Neural cell (in vitro differentiated cells): ENCODE data around the gene SH3GLB2. TPM values are rescaled to one million over a fixed set of nuclear protein-coding genes. Genes with fewer than 3 reads are reported as not detected.
"Not testable (repeated sequence)": the region's sequence is repeated elsewhere in the genome, so short reads cannot be mapped to it uniquely, and the experiment has no call there.

Source experiments
- H2AFZ ChIP-seq: fragments of 200-600, 300-800 bp; sonication (generic), shearing (Covaris generic); 2 replicates; pipeline ENCODE4 v1.6.0; 2014; ENCODE audit warnings: low read depth, mild to moderate bottlenecking, antibody characterized with exemption, low read length, moderate library complexity
- H3F3A ChIP-seq: fragments of 200-600 bp; shearing (Covaris generic); 2 replicates; pipeline ENCODE4 v1.6.1; 2016; ENCODE audit warnings: mild to moderate bottlenecking, moderate library complexity, mixed read lengths, antibody characterized with exemption, low read length; ENCODE audit not compliant: insufficient read depth, poor library complexity, severe bottlenecking
- H3K27ac ChIP-seq: fragments of 200-600, 300-800 bp; sonication (generic), shearing (Covaris generic); 2 replicates; pipeline ENCODE4 v1.5.1; 2014; ENCODE audit warnings: mild to moderate bottlenecking, low read length, moderate library complexity
- H3K27me3 ChIP-seq: fragments of 300-800, 200-600 bp; sonication (generic), shearing (Covaris generic); 2 replicates; pipeline ENCODE4 v1.6.0; 2014; ENCODE audit warnings: mild to moderate bottlenecking, low read depth, low read length, moderate library complexity; ENCODE audit not compliant: insufficient read depth
- H3K36me3 ChIP-seq: fragments of 300-800, 200-600 bp; sonication (generic), shearing (Covaris generic); 2 replicates; pipeline ENCODE4 v1.5.1; 2014; ENCODE audit warnings: mild to moderate bottlenecking, antibody characterized with exemption, low read length, moderate library complexity; ENCODE audit not compliant: insufficient read depth
- H3K4me2 ChIP-seq: fragments of 300-800, 200-600 bp; sonication (generic), shearing (Covaris generic); 2 replicates; pipeline ENCODE4 v1.6.0; 2014; ENCODE audit warnings: mild to moderate bottlenecking, low read length
- H3K4me3 ChIP-seq: fragments of 300-800, 200-600 bp; sonication (generic), shearing (Covaris generic); 2 replicates; pipeline ENCODE4 v1.5.1; 2014; ENCODE audit warnings: mild to moderate bottlenecking, low read length, moderate library complexity
- H3K79me2 ChIP-seq: fragments of 200-600 bp; shearing (Covaris generic); replicated peaks from 2 replicates; pipeline ENCODE4 v1.6.0; 2014; ENCODE audit warnings: mild to moderate bottlenecking, low read length, moderate library complexity; ENCODE audit not compliant: insufficient read depth
- H3K9ac ChIP-seq: fragments of 300-800, 200-600 bp; sonication (generic), shearing (Covaris generic); 2 replicates; pipeline ENCODE4 v1.6.1; 2016; ENCODE audit warnings: mild to moderate bottlenecking, low read length, mixed read lengths
- H3K9me2 ChIP-seq: fragments of 200-600 bp; shearing (Covaris generic); 2 replicates; pipeline ENCODE4 v1.6.1; 2016; ENCODE audit warnings: mild to moderate bottlenecking, low read length, mixed read lengths; ENCODE audit not compliant: insufficient read depth
- H3K9me3 ChIP-seq: fragments of 200-600, 300-800 bp; sonication (generic), shearing (Covaris generic); 2 replicates; pipeline ENCODE4 v1.6.1; 2016; ENCODE audit warnings: mild to moderate bottlenecking, mixed run types, low read length, moderate library complexity, mixed read lengths
- H4K20me1 ChIP-seq: fragments of 200-600 bp; shearing (Covaris generic); 2 replicates; pipeline ENCODE4 v1.6.1; 2016; ENCODE audit warnings: mild to moderate bottlenecking, mixed run types; ENCODE audit not compliant: insufficient read depth
- EP300 ChIP-seq: fragments of 450-650 bp; conservative IDR thresholded peaks from 2 replicates; pipeline ENCODE4 v1.6.1; 2014; ENCODE audit warnings: antibody characterized with exemption, mild to moderate bottlenecking, moderate library complexity; ENCODE audit not compliant: poor library complexity, severe bottlenecking
- EZH2 ChIP-seq: fragments of 200-600, 300-800 bp; shearing (Covaris generic), sonication (generic); IDR thresholded peaks from 2 replicates; pipeline ENCODE4 v1.6.1; 2014; ENCODE audit warnings: antibody characterized with exemption, low read length, borderline replicate concordance, mild to moderate bottlenecking; ENCODE audit not compliant: insufficient read depth, poor library complexity, severe bottlenecking
- MXI1 ChIP-seq: fragments of 450-650 bp; conservative IDR thresholded peaks from 2 replicates; pipeline ENCODE4 v1.6.1; 2014; ENCODE audit warnings: antibody characterized with exemption, mild to moderate bottlenecking; ENCODE audit not compliant: poor library complexity, severe bottlenecking
- POLR2AphosphoS5 ChIP-seq: IDR thresholded peaks from 2 replicates; pipeline ENCODE4 v1.6.1; 2012
- RAD21 ChIP-seq: fragments of 450-650 bp; conservative IDR thresholded peaks from 2 replicates; pipeline ENCODE4 v1.6.1; 2014; ENCODE audit warnings: antibody characterized with exemption, mild to moderate bottlenecking, moderate library complexity
- SMC3 ChIP-seq: fragments of 450-650 bp; conservative IDR thresholded peaks from 2 replicates; pipeline ENCODE4 v1.6.1; 2014; ENCODE audit warnings: antibody characterized with exemption, mild to moderate bottlenecking, moderate library complexity; ENCODE audit not compliant: poor library complexity
- TAF1 ChIP-seq: IDR thresholded peaks from 2 replicates; pipeline ENCODE4 v1.6.1; 2012; ENCODE audit warnings: low read depth
- polyA plus RNA-seq: library from polyadenylated mRNA; depleted of rRNA; stranded (reverse); fragments of >200 nt; gene quantifications from 2 replicates; pipeline ENCODE4 v1.2.3, GENCODE V29; 2014
- TF ChIP-seq, protein P1 (sequence below): IDR thresholded peaks from 2 replicates; pipeline ENCODE4 v1.6.1; 2012; ENCODE audit warnings: borderline replicate concordance
- TF ChIP-seq, protein P2 (sequence below): fragments of 450-650 bp; IDR thresholded peaks from 2 replicates; pipeline ENCODE4 v1.5.1; 2014; ENCODE audit warnings: antibody characterized with exemption, mild to moderate bottlenecking, moderate library complexity; ENCODE audit not compliant: poor library complexity, severe bottlenecking

Gene SH3GLB2
- polyA plus RNA-seq, 1 donor from 2014 or later: 128 TPM

DNA sequence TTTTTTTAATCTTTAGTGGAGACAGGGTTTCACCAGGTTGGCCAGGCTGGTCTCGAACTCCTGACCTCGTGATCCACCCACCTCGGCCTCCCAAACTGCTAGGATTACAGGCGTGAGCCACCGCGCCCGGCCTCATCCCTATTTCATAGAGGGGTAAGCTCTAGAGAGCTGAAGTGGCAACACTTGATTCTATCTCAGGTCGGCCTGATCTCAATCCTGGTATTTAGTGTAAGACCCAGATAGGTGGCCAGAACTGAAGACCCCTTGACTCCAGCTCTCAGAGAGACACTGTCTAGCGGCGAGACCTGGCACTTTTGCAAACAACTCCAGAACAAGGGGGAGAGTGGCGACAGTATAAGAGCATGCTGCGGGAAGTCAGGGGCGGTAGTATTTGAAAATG lies 7.7 kb upstream of the SH3GLB2 start:
- peak overlapping the region; percentile 35 for H3K9ac ChIP-seq

GRCh38 chr9:129033216-129033615 lies 5.1 kb upstream of the SH3GLB2 start:
- H3K79me2 ChIP-seq: peaks cover 9% of the 10 kb centered on the region
- no peaks in the 10 kb centered on the region for H3K9me2 ChIP-seq
- no peak for TF ChIP-seq EZH2
- no peak for TF ChIP-seq MXI1
- TF ChIP-seq TAF1: no peak
- no peak for TF ChIP-seq RAD21
- no peak for TF ChIP-seq POLR2AphosphoS5
- no peak for TF ChIP-seq EP300
- H3F3A ChIP-seq: no peaks in the 10 kb centered on the region
- no peak overlapping the region for H2AFZ ChIP-seq
- H3K9me3 ChIP-seq: no peaks in the 10 kb centered on the region
- no peak overlapping the region for H3K27ac ChIP-seq
- H4K20me1 ChIP-seq: no peaks in the 10 kb centered on the region
- no peaks in the 10 kb centered on the region for H3K36me3 ChIP-seq
- no peak overlapping the region for H3K4me2 ChIP-seq
- H3K9ac ChIP-seq: no peak overlapping the region
- no peak overlapping the region for H3K4me3 ChIP-seq
- H3K27me3 ChIP-seq: no peaks in the 10 kb centered on the region

More for the DNA sequence above, 7.7 kb upstream of the SH3GLB2 start:
- peak overlapping the region; percentile 68 for H3K4me2 ChIP-seq
- not testable (repeated sequence) for H3K9me2 ChIP-seq, H3K36me3 ChIP-seq, H3F3A ChIP-seq, H3K9me3 ChIP-seq, H3K79me2 ChIP-seq, H3K27me3 ChIP-seq, H4K20me1 ChIP-seq
- H3K4me3 ChIP-seq: peak overlapping the region; percentile 99
- peak overlapping the region; percentile 64 for H3K27ac ChIP-seq
- peak overlapping the region; percentile 61 for H2AFZ ChIP-seq

DNA sequence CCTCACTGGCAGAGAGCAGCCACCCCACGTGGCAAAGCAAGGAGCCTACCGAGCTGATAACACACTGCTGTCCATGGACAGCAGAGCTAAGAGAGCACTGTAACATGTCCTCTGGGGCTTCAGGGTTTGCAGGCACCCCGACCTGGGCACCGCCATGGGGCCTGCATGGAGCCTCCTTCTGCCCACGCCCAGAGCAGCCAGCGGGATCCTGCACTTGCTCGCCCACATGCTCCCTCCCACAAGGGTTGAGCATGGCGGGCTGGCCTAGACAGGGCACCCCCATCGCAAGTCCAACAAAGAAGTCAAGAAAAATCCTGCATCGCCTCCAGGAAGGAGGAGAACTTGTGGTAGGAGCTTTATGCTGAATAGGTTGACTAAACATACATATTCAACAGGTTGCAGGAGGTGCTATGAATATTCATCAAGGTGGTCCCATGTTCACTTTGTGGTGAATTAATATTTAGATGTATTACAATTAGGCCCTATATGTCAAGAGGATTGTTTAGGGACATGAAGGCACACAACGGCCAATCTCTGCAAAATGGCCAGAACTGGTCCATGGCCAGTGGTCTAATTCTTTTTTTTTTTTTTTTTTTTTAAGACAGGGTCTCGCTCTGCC lies 4.5 kb upstream of the SH3GLB2 start:
- no peak overlapping the region for H3K9ac ChIP-seq
- no peak overlapping the region for H3K27ac ChIP-seq
- TF ChIP-seq RAD21: no peak
- no peak for TF ChIP-seq SMC3
- no peak for TF ChIP-seq POLR2AphosphoS5
- no peak for TF ChIP-seq MXI1
- TF ChIP-seq, protein P1, sequence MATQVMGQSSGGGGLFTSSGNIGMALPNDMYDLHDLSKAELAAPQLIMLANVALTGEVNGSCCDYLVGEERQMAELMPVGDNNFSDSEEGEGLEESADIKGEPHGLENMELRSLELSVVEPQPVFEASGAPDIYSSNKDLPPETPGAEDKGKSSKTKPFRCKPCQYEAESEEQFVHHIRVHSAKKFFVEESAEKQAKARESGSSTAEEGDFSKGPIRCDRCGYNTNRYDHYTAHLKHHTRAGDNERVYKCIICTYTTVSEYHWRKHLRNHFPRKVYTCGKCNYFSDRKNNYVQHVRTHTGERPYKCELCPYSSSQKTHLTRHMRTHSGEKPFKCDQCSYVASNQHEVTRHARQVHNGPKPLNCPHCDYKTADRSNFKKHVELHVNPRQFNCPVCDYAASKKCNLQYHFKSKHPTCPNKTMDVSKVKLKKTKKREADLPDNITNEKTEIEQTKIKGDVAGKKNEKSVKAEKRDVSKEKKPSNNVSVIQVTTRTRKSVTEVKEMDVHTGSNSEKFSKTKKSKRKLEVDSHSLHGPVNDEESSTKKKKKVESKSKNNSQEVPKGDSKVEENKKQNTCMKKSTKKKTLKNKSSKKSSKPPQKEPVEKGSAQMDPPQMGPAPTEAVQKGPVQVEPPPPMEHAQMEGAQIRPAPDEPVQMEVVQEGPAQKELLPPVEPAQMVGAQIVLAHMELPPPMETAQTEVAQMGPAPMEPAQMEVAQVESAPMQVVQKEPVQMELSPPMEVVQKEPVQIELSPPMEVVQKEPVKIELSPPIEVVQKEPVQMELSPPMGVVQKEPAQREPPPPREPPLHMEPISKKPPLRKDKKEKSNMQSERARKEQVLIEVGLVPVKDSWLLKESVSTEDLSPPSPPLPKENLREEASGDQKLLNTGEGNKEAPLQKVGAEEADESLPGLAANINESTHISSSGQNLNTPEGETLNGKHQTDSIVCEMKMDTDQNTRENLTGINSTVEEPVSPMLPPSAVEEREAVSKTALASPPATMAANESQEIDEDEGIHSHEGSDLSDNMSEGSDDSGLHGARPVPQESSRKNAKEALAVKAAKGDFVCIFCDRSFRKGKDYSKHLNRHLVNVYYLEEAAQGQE: no peak
- no peak for TF ChIP-seq EZH2
- TF ChIP-seq, protein P2, sequence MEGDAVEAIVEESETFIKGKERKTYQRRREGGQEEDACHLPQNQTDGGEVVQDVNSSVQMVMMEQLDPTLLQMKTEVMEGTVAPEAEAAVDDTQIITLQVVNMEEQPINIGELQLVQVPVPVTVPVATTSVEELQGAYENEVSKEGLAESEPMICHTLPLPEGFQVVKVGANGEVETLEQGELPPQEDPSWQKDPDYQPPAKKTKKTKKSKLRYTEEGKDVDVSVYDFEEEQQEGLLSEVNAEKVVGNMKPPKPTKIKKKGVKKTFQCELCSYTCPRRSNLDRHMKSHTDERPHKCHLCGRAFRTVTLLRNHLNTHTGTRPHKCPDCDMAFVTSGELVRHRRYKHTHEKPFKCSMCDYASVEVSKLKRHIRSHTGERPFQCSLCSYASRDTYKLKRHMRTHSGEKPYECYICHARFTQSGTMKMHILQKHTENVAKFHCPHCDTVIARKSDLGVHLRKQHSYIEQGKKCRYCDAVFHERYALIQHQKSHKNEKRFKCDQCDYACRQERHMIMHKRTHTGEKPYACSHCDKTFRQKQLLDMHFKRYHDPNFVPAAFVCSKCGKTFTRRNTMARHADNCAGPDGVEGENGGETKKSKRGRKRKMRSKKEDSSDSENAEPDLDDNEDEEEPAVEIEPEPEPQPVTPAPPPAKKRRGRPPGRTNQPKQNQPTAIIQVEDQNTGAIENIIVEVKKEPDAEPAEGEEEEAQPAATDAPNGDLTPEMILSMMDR: no peak
- TF ChIP-seq EP300: no peak
- TF ChIP-seq TAF1: no peak
- peaks cover 7% of the 10 kb centered on the region for H3K79me2 ChIP-seq
- H4K20me1 ChIP-seq: no peaks in the 10 kb centered on the region
- H3K36me3 ChIP-seq: no peaks in the 10 kb centered on the region
- no peaks in the 10 kb centered on the region for H3K9me2 ChIP-seq
- H3F3A ChIP-seq: no peaks in the 10 kb centered on the region
- no peak overlapping the region for H3K4me2 ChIP-seq
- no peak overlapping the region for H2AFZ ChIP-seq
- no peak overlapping the region for H3K4me3 ChIP-seq
- no peaks in the 10 kb centered on the region for H3K9me3 ChIP-seq
- no peaks in the 10 kb centered on the region for H3K27me3 ChIP-seq
